Astrocyte (in vitro differentiated cells and primary cell): ENCODE results near the gene HECW1. TPM values are rescaled to one million over a fixed set of nuclear protein-coding genes. Genes with fewer than 3 reads are reported as not detected.

ENCODE experiments used
- DNase-seq: peaks from one replicate; pipeline ENCODE4 v3.0.0-alpha.2; 2010; ENCODE audit warnings: low read depth
- FAIRE-seq: peaks from 2 replicates; lab custom pipeline; 2011; peaks lifted over from hg19 to GRCh38; lab: Jason Lieb, UNC
- H2AFZ ChIP-seq: 2 replicates; pipeline ENCODE4 v1.6.0; 2012; ENCODE audit warnings: low read depth, low read length, inconsistent platforms
- H3K27ac ChIP-seq: 2 replicates; pipeline ENCODE4 v1.5.1; 2011; ENCODE audit warnings: low read depth, low read length, inconsistent platforms
- H3K27me3 ChIP-seq: 2 replicates; pipeline ENCODE4 v1.6.0; 2011; ENCODE audit warnings: low read length, inconsistent platforms; ENCODE audit not compliant: insufficient read depth
- H3K36me3 ChIP-seq: 2 replicates; pipeline ENCODE4 v1.5.1; 2011; ENCODE audit warnings: low read length, inconsistent platforms; ENCODE audit not compliant: insufficient read depth
- H3K4me1 ChIP-seq: 2 replicates; pipeline ENCODE4 v1.5.1; 2011; ENCODE audit warnings: low read length, inconsistent platforms; ENCODE audit not compliant: insufficient read depth
- H3K4me2 ChIP-seq: 2 replicates; pipeline ENCODE4 v1.6.0; 2012; ENCODE audit warnings: low read length, inconsistent platforms
- H3K4me3 ChIP-seq: 2 replicates; pipeline ENCODE4 v1.5.1; 2011; ENCODE audit warnings: low read depth, mild to moderate bottlenecking, low read length, inconsistent platforms; ENCODE audit not compliant: insufficient read depth
- H3K79me2 ChIP-seq: 2 replicates; pipeline ENCODE4 v1.6.0; 2012; ENCODE audit warnings: mild to moderate bottlenecking, low read length, inconsistent platforms; ENCODE audit not compliant: insufficient read depth
- H3K9ac ChIP-seq: 2 replicates; pipeline ENCODE4 v1.6.0; 2012; ENCODE audit warnings: mild to moderate bottlenecking, low read length, inconsistent platforms
- H3K9me3 ChIP-seq: 2 replicates; pipeline ENCODE4 v1.5.1; 2012; ENCODE audit warnings: low read depth, mild to moderate bottlenecking, low read length, inconsistent platforms; ENCODE audit not compliant: insufficient read depth
- H4K20me1 ChIP-seq: 2 replicates; pipeline ENCODE4 v1.6.0; 2012; ENCODE audit warnings: low read length, inconsistent platforms; ENCODE audit not compliant: insufficient read depth
- H3K27ac Mint-ChIP-seq: one replicate; pipeline ENCODE4 v1.8.0; 2021; ENCODE audit warnings: mild to moderate bottlenecking, mixed read lengths; ENCODE audit not compliant: unreplicated experiment
- H3K27me3 Mint-ChIP-seq: one replicate; pipeline ENCODE4 v1.8.0; 2021; ENCODE audit warnings: low read depth, mixed read lengths; ENCODE audit not compliant: unreplicated experiment
- H3K36me3 Mint-ChIP-seq: one replicate; pipeline ENCODE4 v1.8.0; 2021; ENCODE audit warnings: low read depth, mixed read lengths; ENCODE audit not compliant: unreplicated experiment
- H3K4me1 Mint-ChIP-seq: one replicate; pipeline ENCODE4 v1.8.0; 2021; ENCODE audit warnings: low read depth, mixed read lengths; ENCODE audit not compliant: unreplicated experiment
- H3K4me3 Mint-ChIP-seq: one replicate; pipeline ENCODE4 v1.8.0; 2021; ENCODE audit warnings: mild to moderate bottlenecking, moderate library complexity, mixed read lengths; ENCODE audit not compliant: unreplicated experiment
- H3K9me3 Mint-ChIP-seq: one replicate; pipeline ENCODE4 v1.8.0; 2021; ENCODE audit warnings: mild to moderate bottlenecking, mixed read lengths; ENCODE audit not compliant: unreplicated experiment
- EZH2 ChIP-seq: IDR thresholded peaks from 2 replicates; pipeline ENCODE4 v1.6.1; 2012; ENCODE audit warnings: mild to moderate bottlenecking, low read length, inconsistent platforms; ENCODE audit not compliant: insufficient read depth
- total RNA-seq: library from RNA; stranded (reverse); gene quantifications from 2 replicates; pipeline ENCODE4 v1.2.1, GENCODE V29; 2021
- TF ChIP-seq, protein P1 (sequence below): IDR thresholded peaks from 2 replicates; pipeline ENCODE4 v1.5.1; 2011; ENCODE audit warnings: low read depth, mild to moderate bottlenecking, inconsistent platforms, low read length, moderate library complexity; ENCODE audit not compliant: insufficient read depth

Gene HECW1
- total RNA-seq, 1 donor from 2014 or later, result 3.3 TPM

GRCh38 chr7:43302211-43302711, 189.8 kb downstream of the HECW1 start:
- Mint-ChIP-seq H3K27me3 (peaks cover 14% of the 10 kb centered on the region), H3K4me1 (peaks cover 9% of the 10 kb centered on the region), H3K4me3 (no peak overlapping the region), H3K9me3 (no peaks in the 10 kb centered on the region), H3K27ac (no peak overlapping the region), H3K36me3 (no peaks in the 10 kb centered on the region)
- Histone ChIP-seq H2AFZ (peak overlapping the region; percentile 71), H3K9ac (no peak overlapping the region), H3K4me1 (peaks cover 15% of the 10 kb centered on the region), H3K4me3 (no peak overlapping the region), H3K4me2 (peak overlapping the region; percentile 72), H4K20me1 (no peaks in the 10 kb centered on the region), H3K79me2 (no peaks in the 10 kb centered on the region), H3K36me3 (no peaks in the 10 kb centered on the region), H3K27ac (peak overlapping the region; percentile 23), H3K9me3 (no peaks in the 10 kb centered on the region), H3K27me3 (peaks cover 2% of the 10 kb centered on the region)
- no peak for TF ChIP-seq EZH2
- TF ChIP-seq, protein P1, sequence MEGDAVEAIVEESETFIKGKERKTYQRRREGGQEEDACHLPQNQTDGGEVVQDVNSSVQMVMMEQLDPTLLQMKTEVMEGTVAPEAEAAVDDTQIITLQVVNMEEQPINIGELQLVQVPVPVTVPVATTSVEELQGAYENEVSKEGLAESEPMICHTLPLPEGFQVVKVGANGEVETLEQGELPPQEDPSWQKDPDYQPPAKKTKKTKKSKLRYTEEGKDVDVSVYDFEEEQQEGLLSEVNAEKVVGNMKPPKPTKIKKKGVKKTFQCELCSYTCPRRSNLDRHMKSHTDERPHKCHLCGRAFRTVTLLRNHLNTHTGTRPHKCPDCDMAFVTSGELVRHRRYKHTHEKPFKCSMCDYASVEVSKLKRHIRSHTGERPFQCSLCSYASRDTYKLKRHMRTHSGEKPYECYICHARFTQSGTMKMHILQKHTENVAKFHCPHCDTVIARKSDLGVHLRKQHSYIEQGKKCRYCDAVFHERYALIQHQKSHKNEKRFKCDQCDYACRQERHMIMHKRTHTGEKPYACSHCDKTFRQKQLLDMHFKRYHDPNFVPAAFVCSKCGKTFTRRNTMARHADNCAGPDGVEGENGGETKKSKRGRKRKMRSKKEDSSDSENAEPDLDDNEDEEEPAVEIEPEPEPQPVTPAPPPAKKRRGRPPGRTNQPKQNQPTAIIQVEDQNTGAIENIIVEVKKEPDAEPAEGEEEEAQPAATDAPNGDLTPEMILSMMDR, result no peak
- DNase-seq (peak; percentile 79), FAIRE-seq (no peak)

GRCh38 chr7:43302773-43303460, 190.5 kb downstream of the HECW1 start:
- Histone ChIP-seq H4K20me1 (no peaks in the 10 kb centered on the region), H3K36me3 (no peaks in the 10 kb centered on the region), H2AFZ (peak overlapping the region; percentile 71), H3K4me3 (no peak overlapping the region), H3K4me1 (peaks cover 15% of the 10 kb centered on the region), H3K79me2 (no peaks in the 10 kb centered on the region), H3K9ac (no peak overlapping the region), H3K27ac (no peak overlapping the region), H3K9me3 (no peaks in the 10 kb centered on the region), H3K4me2 (peak overlapping the region; percentile 72), H3K27me3 (peaks cover 2% of the 10 kb centered on the region)
- TF ChIP-seq EZH2, result no peak
- TF ChIP-seq, protein P1, result no peak
- DNase-seq, result no peak
- peaks cover 14% of the 10 kb centered on the region for H3K27me3 Mint-ChIP-seq
- H3K4me3 Mint-ChIP-seq, result no peak overlapping the region
- H3K9me3 Mint-ChIP-seq, result no peaks in the 10 kb centered on the region
- FAIRE-seq, result no peak
- H3K36me3 Mint-ChIP-seq, result no peaks in the 10 kb centered on the region
- peaks cover 9% of the 10 kb centered on the region for H3K4me1 Mint-ChIP-seq
- peak overlapping the region; percentile 38 for H3K27ac Mint-ChIP-seq

- no peak overlapping the region for H3K27ac ChIP-seq
- H3K27me3 Mint-ChIP-seq, result peaks cover 14% of the 10 kb centered on the region
- no peak for TF ChIP-seq EZH2
- TF ChIP-seq, protein P1, result no peak
- H3K36me3 Mint-ChIP-seq, result no peaks in the 10 kb centered on the region
- no peak overlapping the region for H3K4me3 Mint-ChIP-seq
- H3K27ac Mint-ChIP-seq, result no peak overlapping the region
- H3K4me3 ChIP-seq, result no peak overlapping the region
- no peak overlapping the region for H3K9ac ChIP-seq
- H3K9me3 ChIP-seq, result no peaks in the 10 kb centered on the region
- H3K27me3 ChIP-seq, result peaks cover 2% of the 10 kb centered on the region
- FAIRE-seq (no peak), DNase-seq (peak; percentile 53)
- H2AFZ ChIP-seq, result no peak overlapping the region
- peaks cover 9% of the 10 kb centered on the region for H3K4me1 Mint-ChIP-seq
- H3K4me1 ChIP-seq, result peaks cover 15% of the 10 kb centered on the region
- no peaks in the 10 kb centered on the region for H3K9me3 Mint-ChIP-seq
- H3K79me2 ChIP-seq, result no peaks in the 10 kb centered on the region
- no peaks in the 10 kb centered on the region for H3K36me3 ChIP-seq
- no peaks in the 10 kb centered on the region for H4K20me1 ChIP-seq
- no peak overlapping the region for H3K4me2 ChIP-seq
Measured at GRCh38 chr7:43303740-43304241, 191.3 kb downstream of the HECW1 start.
